ENCODE data around the gene KCNK7. TPM values are rescaled to one million over a fixed set of nuclear protein-coding genes. Genes with fewer than 3 reads are reported as not detected.

KCNK7 gene
- polyA plus RNA-seq, 3 donors, result 4.3 TPM; not detected in 2

DNA sequence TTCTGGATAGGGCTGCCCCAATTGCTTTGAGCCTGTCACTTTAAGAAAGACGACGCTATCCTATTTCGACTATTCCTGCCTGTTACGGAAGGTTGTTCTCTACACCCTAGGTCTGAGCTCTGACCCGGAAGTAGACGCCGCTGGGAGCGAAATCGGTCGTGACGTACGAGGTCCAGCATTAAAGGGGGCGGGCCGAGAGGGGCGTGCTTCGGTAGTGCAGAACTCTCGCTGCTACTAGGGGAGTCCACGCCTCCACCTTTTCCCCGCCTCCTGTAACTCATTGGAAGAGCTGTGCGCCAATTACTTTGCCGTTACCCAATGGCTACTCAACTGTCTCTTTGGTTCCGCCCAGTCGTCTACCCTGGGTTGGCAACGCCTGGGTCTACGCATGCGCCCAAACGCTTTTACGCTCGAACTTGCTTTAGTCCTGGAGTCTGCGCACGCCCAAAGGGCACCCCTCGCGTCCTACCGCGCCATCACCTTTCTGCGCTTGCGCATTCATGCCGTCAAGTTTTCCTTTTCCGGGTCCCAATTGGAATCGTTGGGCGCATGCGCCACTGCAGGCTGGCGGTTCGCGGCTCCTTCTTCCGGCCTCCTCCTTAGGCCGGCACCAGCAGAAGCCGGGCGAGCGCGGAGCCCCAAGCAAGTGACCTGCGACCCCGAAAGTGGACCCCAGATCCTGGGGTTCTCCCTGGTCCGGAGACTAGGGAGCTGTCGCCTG lies 19.8 kb upstream of the KCNK7 start, which contains the start of gene PCNX3:
TSS of gene PCNX3 (plus strand) at position 548 of the 721 bp plus-strand sequence. CDS start 536 bp downstream, outside the sequence.
- Histone ChIP-seq H3K36me3 (replicated peaks in 1 of 2; ENCODE audit: control insufficient read depth in 1 of 2, insufficient read depth in 2 of 2, low read length in 2 of 2) (peaks cover 39 to 42% of the 10 kb centered on the region in 2 donors), H3K9ac (ENCODE audit: insufficient read depth, low read length, poor library complexity, severe bottlenecking) (peak within 1 kb of the TSS; percentile 92), H3K4me1 (ENCODE audit: control insufficient read depth in 1 of 2, insufficient read depth in 2 of 2, low read length in 2 of 2) (peaks cover 40 to 54% of the 10 kb centered on the region in 2 donors), H3K4me3 (replicated peaks in 1 of 3; ENCODE audit: low read depth in 2 of 3, low read length in 3 of 3) (peak within 1 kb of the TSS; percentile 79 to 96 (median 93)), H3K9me3 (replicated peaks in 1 of 2; ENCODE audit: control insufficient read depth in 1 of 2, insufficient read depth in 1 of 2, low read length in 2 of 2) (no peaks in the 10 kb centered on the region), H4K20me1 (ENCODE audit: insufficient read depth, low read length) (peaks cover 83% of the 10 kb centered on the region), H3K27ac (ENCODE audit: low read depth in 1 of 2, low read length in 2 of 2) (peak within 1 kb of the TSS; percentile 94 to 96), H3K79me2 (ENCODE audit: insufficient read depth, low read length) (peaks cover 90% of the 10 kb centered on the region), H3K27me3 (ENCODE audit: control insufficient read depth in 2 of 2, insufficient read depth in 2 of 2, low read length in 2 of 2) (no peaks in the 10 kb centered on the region), H2AFZ (ENCODE audit: insufficient read depth, low read depth, low read length, poor library complexity, severe bottlenecking) (peak within 1 kb of the TSS; percentile 65), H3K4me2 (replicated peaks; ENCODE audit: extremely low read depth, low read length, poor library complexity, severe bottlenecking) (peak within 1 kb of the TSS; percentile 99)
- Mint-ChIP-seq H3K27me3 (ENCODE audit: low read depth in 3 of 3) (no peaks in the 10 kb centered on the region), H3K27ac (peak within 1 kb of the TSS; percentile 96 to 99 (median 98)), H3K9me3 (peaks cover 0 to 1% (median 0%) of the 10 kb centered on the region in 7 donors), H3K4me1 (peaks cover 39% of the 10 kb centered on the region), H3K4me3 (peak within 1 kb of the TSS; percentile 89 to 96), H3K36me3 (peaks cover 36 to 59% of the 10 kb centered on the region in 2 donors)
- TF ChIP-seq CTCF (IDR thresholded peaks at IDR 0.05), result no peak
- DNase-seq, result peak; percentile 100
- intact Hi-C loops (cut with micrococcal nuclease), result loop anchor here (2.0 to 10.0 kb wide), 4 partner anchors 37 to 71 kb away; partner anchors contain the start of gene ZNRD2 (in 1 of the 2)
- under 1% methylated on average over 51 of the region's 55 CpGs for WGBS (ENCODE audit: insufficient coverage)

GRCh38 chr11:65613091-65613928 lies 17.7 kb upstream of the KCNK7 start:
- Mint-ChIP-seq H3K9me3 (peaks cover 0 to 2% (median 0%) of the 10 kb centered on the region in 7 donors), H3K4me1 (peaks cover 53% of the 10 kb centered on the region), H3K36me3 (peaks cover 38 to 59% of the 10 kb centered on the region in 2 donors), H3K27me3 (ENCODE audit: low read depth in 3 of 3) (no peaks in the 10 kb centered on the region), H3K27ac (peak overlapping the region; percentile 53 to 99 (median 97)), H3K4me3 (peak overlapping the region; percentile 89 to 96)
- no peaks in the 10 kb centered on the region for H3K27me3 ChIP-seq (ENCODE audit: control insufficient read depth in 2 of 2, insufficient read depth in 2 of 2, low read length in 2 of 2)
- H4K20me1 ChIP-seq (ENCODE audit: insufficient read depth, low read length), result peaks cover 83% of the 10 kb centered on the region
- WGBS (ENCODE audit: insufficient coverage), result 11% methylated on average over 30 of the region's 43 CpGs
- H3K4me2 ChIP-seq (replicated peaks; ENCODE audit: extremely low read depth, low read length, poor library complexity, severe bottlenecking), result peak overlapping the region; percentile 99
- H3K4me3 ChIP-seq (replicated peaks in 1 of 3; ENCODE audit: low read depth in 2 of 3, low read length in 3 of 3), result peak overlapping the region; percentile 72 to 96 (median 93)
- DNase-seq, result peak in 1 of 3 donors; percentile 35
- no peaks in the 10 kb centered on the region for H3K9me3 ChIP-seq (replicated peaks in 1 of 2; ENCODE audit: control insufficient read depth in 1 of 2, insufficient read depth in 1 of 2, low read length in 2 of 2)
- peaks cover 37 to 39% of the 10 kb centered on the region in 2 donors for H3K36me3 ChIP-seq (replicated peaks in 1 of 2; ENCODE audit: control insufficient read depth in 1 of 2, insufficient read depth in 2 of 2, low read length in 2 of 2)
- TF ChIP-seq CTCF (IDR thresholded peaks at IDR 0.05), result no peak
- H3K27ac ChIP-seq (ENCODE audit: low read depth in 1 of 2, low read length in 2 of 2), result peak overlapping the region; percentile 94 to 96
- intact Hi-C loops (cut with micrococcal nuclease), result loop anchor here (5.0 to 10.0 kb wide), 3 partner anchors 36 to 71 kb away; partner anchors contain the start of gene EHBP1L1 (in 1 of the 2)
- H3K4me1 ChIP-seq (ENCODE audit: control insufficient read depth in 1 of 2, insufficient read depth in 2 of 2, low read length in 2 of 2), result peaks cover 50 to 69% of the 10 kb centered on the region in 2 donors
- H2AFZ ChIP-seq (ENCODE audit: insufficient read depth, low read depth, low read length, poor library complexity, severe bottlenecking), result peak overlapping the region; percentile 38
- peaks cover 96% of the 10 kb centered on the region for H3K79me2 ChIP-seq (ENCODE audit: insufficient read depth, low read length)
- peak overlapping the region; percentile 92 for H3K9ac ChIP-seq (ENCODE audit: insufficient read depth, low read length, poor library complexity, severe bottlenecking)
